SU-DHL-6 (cell line): ENCODE measurements around the gene C19orf38.

Experiments used
- EZH2phosphoT487 ChIP-seq: fragments of 200-600 bp; sonication (generic), shearing (Covaris generic); conservative IDR thresholded peaks from 2 replicates; pipeline ENCODE4 v1.6.1; 2018; ENCODE audit warnings: mild to moderate bottlenecking, antibody characterized with exemption, low read length, moderate library complexity, mixed read lengths
- TF ChIP-seq, protein P1 (sequence below): fragments of 200-600 bp; sonication (generic); IDR thresholded peaks from one replicate; pipeline ENCODE4 v1.5.1; 2017; ENCODE audit warnings: antibody characterized with exemption, mild to moderate bottlenecking, low read length, moderate library complexity; ENCODE audit not compliant: insufficient read depth, poor library complexity, severe bottlenecking

DNA sequence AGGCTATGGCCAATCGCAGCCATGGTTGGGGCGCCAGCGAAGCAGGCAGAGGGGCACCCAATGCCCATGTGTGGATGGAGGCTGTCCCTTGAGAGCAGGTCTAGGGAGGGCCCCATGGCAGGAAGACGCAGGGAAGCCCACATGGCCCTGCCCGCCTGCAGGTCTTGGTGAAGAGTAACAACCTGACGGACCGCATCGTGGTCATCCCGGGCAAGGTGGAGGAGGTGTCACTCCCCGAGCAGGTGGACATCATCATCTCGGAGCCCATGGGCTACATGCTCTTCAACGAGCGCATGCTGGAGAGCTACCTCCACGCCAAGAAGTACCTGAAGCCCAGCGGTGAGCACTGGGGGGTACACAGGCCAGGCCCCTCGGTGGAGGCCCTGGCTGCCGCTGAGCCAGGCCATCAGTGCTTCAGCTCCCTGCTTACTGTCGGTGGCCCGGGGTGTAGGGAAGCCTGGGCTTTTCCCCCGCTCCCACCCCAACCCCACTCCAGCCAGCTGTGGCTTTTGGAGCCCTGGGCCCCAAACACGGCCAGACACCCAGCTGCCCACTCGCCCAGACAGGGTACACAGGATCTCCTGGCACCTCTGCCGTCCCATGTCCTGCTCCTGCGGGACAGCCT is 65.6 kb downstream of the C19orf38 start:
- TF ChIP-seq, protein P1, sequence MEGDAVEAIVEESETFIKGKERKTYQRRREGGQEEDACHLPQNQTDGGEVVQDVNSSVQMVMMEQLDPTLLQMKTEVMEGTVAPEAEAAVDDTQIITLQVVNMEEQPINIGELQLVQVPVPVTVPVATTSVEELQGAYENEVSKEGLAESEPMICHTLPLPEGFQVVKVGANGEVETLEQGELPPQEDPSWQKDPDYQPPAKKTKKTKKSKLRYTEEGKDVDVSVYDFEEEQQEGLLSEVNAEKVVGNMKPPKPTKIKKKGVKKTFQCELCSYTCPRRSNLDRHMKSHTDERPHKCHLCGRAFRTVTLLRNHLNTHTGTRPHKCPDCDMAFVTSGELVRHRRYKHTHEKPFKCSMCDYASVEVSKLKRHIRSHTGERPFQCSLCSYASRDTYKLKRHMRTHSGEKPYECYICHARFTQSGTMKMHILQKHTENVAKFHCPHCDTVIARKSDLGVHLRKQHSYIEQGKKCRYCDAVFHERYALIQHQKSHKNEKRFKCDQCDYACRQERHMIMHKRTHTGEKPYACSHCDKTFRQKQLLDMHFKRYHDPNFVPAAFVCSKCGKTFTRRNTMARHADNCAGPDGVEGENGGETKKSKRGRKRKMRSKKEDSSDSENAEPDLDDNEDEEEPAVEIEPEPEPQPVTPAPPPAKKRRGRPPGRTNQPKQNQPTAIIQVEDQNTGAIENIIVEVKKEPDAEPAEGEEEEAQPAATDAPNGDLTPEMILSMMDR = no peak
- TF ChIP-seq EZH2phosphoT487 = no peak
